ENCODE data around the gene ABLIM1. TPM values are rescaled to one million over a fixed set of nuclear protein-coding genes. Genes with fewer than 3 reads are reported as not detected.

Gene ABLIM1
- total RNA-seq, 1 donor from 2014 or later: 473 TPM

DNA sequence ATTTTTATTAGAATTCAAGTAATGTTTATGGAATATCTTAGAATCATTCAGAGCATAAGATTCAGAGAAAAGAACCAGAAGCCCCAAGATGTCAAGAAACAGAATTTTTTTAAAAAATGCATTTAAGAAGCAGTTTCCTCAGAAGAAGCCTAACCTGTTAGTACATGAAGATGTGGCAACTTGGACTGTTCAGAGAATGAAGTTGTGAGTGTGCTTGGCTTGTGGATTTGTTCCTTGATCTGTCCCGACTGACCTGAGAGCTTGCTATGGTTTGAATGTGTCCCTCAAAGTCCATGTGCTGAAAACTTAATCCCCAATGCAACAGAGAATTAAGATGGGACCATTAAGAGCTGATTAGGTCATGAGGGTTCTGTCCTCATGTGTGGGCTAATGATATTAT lies 240.0 kb downstream of the ABLIM1 start:
- intact Hi-C loops (cut with DNase I): no loop called here
- no peak for DNase-seq (ENCODE audit: low spot score)

GRCh38 chr10:114412907-114413797 lies 244.9 kb downstream of the ABLIM1 start:
- intact Hi-C loops (cut with DNase I): no loop called here

GRCh38 chr10:114408968-114409444 lies 249.1 kb downstream of the ABLIM1 start:
- DNase-seq (ENCODE audit: low spot score): no peak
- intact Hi-C loops (cut with DNase I): loop anchor here (10.0 kb wide), 1 partner anchor 104 kb away; no protein-coding TSS in a partner anchor

More at GRCh38 chr10:114412907-114413797, 244.9 kb downstream of the ABLIM1 start:
- DNase-seq (ENCODE audit: low spot score): no peak

GRCh38 chr10:114408112-114408967 lies 249.7 kb downstream of the ABLIM1 start:
- DNase-seq (ENCODE audit: low spot score): no peak
- intact Hi-C loops (cut with DNase I): loop anchor here (10.0 kb wide), 1 partner anchor 104 kb away; no protein-coding TSS in a partner anchor

GRCh38 chr10:114406455-114406854 lies 251.6 kb downstream of the ABLIM1 start:
- DNase-seq (ENCODE audit: low spot score): no peak
- intact Hi-C loops (cut with DNase I): loop anchor here (10.0 kb wide), 1 partner anchor 102 kb away; no protein-coding TSS in a partner anchor

GRCh38 chr10:114405011-114405350 lies 253.1 kb downstream of the ABLIM1 start:
- no peak for DNase-seq (ENCODE audit: low spot score)
- intact Hi-C loops (cut with DNase I): loop anchor here (10.0 kb wide), 1 partner anchor 100 kb away; no protein-coding TSS in a partner anchor

DNA sequence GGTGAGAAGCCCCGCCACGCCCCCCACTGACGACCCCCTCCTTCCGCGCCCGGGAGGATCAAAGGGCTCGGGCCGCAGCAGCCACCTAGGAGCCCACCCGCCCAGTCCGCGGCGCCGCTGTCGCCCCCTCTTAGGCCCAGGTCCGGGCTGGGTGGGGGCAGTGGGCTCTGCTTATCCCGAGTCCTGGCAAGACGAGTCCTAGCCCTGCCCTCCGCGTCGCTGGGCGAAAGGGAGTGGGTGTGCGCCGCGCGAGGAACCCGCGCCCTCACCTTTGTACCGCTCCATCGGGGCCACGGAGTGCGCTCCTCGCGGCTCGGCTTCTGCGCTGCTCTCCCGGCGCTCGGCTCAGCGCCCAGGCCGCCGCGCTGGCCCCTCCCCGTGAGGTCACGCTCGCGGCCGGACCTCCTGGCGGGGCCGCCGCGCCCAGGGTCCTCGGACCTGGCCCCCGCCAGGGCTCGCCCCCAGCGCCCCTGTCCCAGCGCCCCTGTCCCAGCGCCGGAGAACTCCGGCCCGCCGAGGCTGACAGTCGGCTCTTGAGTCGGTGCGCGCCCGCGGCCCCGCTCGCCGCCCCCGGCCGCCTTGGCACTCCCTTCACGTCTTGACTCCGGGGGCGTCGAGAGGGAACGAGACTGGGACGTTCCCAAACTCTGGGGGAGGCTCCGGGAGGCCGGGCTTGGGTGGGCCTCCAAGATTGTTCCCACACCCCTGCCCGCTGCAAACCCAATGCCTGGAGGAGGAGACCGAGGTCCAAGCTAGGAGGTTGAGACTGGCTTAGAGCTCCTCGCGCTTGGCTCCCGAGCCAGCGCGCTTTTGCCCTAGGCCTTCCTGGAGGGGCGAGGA lies 253.7 kb downstream of the ABLIM1 start, which contains the start of gene AFAP1L2:
Gene AFAP1L2 (minus strand): TSS at position 332 of the 840 bp plus-strand sequence. CDS start 47 bp downstream, at position 285.
- no peak for DNase-seq (ENCODE audit: low spot score)
- intact Hi-C loops (cut with DNase I): loop anchor here (5.0 to 10.0 kb wide), 2 partner anchors 72 to 100 kb away; no protein-coding TSS in a partner anchor

DNA sequence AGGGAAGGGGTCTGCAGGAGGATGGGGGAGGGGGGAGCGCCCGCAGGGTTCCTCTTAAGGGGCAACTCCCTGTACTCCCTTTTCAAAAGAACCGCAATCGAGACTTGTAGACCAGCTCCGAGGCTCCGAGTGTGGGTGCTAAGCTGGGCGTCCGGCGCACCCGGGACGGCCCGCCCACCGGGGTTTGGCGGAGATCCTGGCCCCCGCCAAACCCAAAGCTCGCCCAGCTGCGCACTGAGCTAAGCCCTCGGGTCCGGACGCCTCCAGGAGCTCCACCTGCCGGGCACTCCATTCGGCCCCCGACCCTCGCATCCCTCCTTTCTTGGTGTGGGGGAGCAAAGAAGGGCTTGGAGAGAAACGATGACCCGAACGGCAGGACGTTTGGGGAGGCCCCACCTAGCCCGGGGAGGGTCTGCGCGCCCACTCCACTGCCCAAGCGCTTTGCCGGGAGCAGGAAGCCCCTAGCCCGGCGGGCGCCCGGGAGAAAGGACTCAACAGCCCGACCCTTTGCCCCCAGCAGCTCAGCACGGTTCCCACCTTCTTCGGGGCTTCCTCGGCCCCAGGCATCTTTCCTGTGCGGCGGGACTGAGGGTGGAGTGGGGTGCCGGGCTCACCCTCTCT lies 254.4 kb downstream of the ABLIM1 start:
- intact Hi-C loops (cut with DNase I): loop anchor here (5.0 to 10.0 kb wide), 2 partner anchors 71 to 99 kb away; no protein-coding TSS in a partner anchor
- no peak for DNase-seq (ENCODE audit: low spot score)

GRCh38 chr10:114402871-114403540 lies 255.1 kb downstream of the ABLIM1 start:
- intact Hi-C loops (cut with DNase I): loop anchor here (5.0 to 10.0 kb wide), 2 partner anchors 71 to 98 kb away; no protein-coding TSS in a partner anchor
- DNase-seq (ENCODE audit: low spot score): no peak

- intact Hi-C loops (cut with DNase I): loop anchor here (5.0 to 10.0 kb wide), 2 partner anchors 70 to 97 kb away; no protein-coding TSS in a partner anchor
- no peak for DNase-seq (ENCODE audit: low spot score)
Measured at GRCh38 chr10:114402233-114402632, 255.8 kb downstream of the ABLIM1 start.

DNA sequence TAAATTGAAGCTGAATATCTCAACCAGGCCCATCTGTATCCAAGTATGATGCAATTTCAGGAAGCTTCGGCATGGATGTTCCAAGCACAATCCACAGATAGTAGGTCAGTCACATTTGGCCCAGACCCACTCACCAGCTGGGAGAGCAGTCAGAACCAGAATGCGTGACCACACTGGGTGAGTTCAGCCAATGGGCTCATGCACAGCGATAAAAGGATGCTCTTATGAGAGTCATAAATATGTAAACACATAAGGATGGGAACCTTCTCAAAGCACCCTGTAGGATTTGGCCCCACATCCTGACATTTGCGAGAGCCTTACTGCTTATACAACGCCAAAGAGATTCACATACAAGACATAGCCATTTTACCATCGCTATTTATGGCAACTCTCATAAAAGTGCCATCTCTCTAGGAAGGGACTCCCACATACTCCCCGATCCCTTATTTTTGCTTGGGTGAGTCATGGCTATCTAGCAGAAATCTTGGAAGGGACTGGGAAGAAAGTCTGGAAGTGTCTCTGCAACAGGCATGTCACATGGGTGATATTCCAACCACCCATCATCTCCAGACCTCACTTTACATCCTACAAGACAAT lies 256.8 kb downstream of the ABLIM1 start:
- intact Hi-C loops (cut with DNase I): loop anchor here (5.0 to 10.0 kb wide), 2 partner anchors 69 to 96 kb away; no protein-coding TSS in a partner anchor
- DNase-seq (ENCODE audit: low spot score): no peak

- intact Hi-C loops (cut with DNase I): loop anchor here (5.0 to 10.0 kb wide), 2 partner anchors 68 to 95 kb away; no protein-coding TSS in a partner anchor
- DNase-seq (ENCODE audit: low spot score): no peak
Measured at GRCh38 chr10:114400091-114400490, 258.0 kb downstream of the ABLIM1 start.

DNA sequence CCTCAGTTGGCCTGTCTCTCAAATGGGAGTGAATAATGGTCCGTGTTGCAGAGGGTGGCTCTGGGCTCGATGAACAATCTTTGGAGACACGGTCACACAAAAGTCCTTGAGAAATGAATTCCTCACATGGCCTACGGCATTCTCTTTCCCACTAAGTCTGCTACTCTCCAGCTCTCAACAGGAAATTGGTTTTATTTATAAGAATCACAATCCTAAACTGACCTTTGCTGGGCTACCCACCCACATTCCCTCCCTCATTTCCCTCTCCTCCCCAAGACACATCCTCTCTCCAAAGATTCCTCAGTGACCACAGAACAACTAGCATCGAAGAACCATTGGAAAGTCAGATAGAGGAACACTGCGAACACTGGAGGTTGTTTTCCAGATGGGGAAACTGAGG lies 258.5 kb downstream of the ABLIM1 start:
- intact Hi-C loops (cut with DNase I): no loop called here
- DNase-seq (ENCODE audit: low spot score): no peak

DNA sequence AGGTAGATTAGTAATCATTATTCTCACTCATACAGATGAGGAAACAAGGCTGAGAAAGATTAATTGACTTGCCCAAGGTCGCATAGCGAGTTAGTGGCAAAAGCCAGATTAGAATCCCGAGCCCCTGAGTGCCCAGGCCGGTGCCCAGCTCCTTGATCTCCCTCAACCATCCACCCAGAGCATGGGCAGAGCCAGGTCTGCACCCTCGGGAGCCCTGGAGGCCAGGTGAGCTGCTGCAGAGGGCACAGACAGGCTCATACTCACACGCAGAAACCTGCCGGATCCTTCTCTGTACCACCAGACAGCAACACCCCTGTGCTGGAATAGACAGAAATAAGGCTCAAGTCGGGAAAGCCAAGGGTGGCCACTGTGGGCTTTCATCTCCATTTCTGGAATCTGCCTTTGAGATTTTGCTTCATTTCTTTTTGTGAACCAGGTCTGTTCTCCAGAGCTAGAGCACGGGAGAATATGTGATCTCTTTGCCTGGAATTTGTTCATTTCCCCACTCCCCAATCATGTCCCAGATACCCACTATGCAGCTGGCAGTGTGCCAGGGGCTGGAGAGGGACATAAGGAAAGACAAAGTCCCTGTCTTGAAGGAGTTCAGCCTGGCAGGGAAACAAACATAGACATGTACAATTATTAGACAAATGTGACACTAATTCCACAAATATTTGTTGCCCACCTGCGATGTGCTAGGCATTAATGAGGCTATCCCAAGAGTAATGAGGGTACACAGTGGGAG lies 259.3 kb downstream of the ABLIM1 start:
- intact Hi-C loops (cut with DNase I): no loop called here
- DNase-seq (ENCODE audit: low spot score): no peak

GRCh38 chr10:114397651-114398145 lies 260.4 kb downstream of the ABLIM1 start:
- intact Hi-C loops (cut with DNase I): no loop called here
- no peak for DNase-seq (ENCODE audit: low spot score)

DNA sequence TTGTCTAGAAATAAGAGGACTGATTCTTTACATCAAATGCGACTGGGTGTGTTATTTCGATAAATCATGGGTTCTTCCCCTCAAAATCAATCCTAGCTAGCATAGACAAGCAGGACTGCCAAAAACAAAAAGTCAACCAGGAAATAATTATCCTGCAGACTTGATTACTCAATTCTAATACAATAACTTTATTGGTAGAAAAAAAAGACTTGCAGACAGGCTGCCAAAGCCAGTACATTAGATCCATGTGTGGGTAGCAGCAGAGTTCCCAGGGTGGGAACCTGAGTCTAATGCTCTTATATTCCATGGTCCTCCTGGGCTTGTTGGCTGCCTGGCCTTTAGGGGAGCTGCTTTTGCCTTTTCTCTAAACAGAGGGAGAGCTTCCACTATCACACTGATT lies 261.6 kb downstream of the ABLIM1 start:
- no peak for DNase-seq (ENCODE audit: low spot score)
- intact Hi-C loops (cut with DNase I): no loop called here

All from cardiac septum (tissue), 1 donor.